HepG2 (cell line): ENCODE results near the gene CHSY3. TPM values are rescaled to one million over a fixed set of nuclear protein-coding genes. Genes with fewer than 3 reads are reported as not detected.

Experiments
- ATAC-seq: fragments of 200-7000 bp; cut with Tn5 transposase; 3 replicates; pipeline ENCODE4 v1.9.1; 2020; ENCODE audit warnings: mild to moderate bottlenecking, moderate library complexity
- BruUV-seq: library from RNA; stranded (reverse); fragments of 400-500 nt; replicated peaks from 2 replicates; lab custom pipeline; 2021; lab: Mats Ljungman, UMichigan
- CTCF ChIA-PET: fragments of 300-600 bp; formaldehyde crosslinking; extraction: SDS; loops from one replicate; lab custom pipeline; 2021; ENCODE audit warnings: low total read pairs, inconsistent platforms, low intra/inter-chr PET ratio; lab: Yijun Ruan, JAX
- POLR2A ChIA-PET: fragments of 350-600 bp; sonication (Branson Sonifier 250); formaldehyde crosslinking; loops from one replicate; lab custom pipeline; 2020; ENCODE audit warnings: antibody characterized with exemption, inconsistent platforms; lab: Yijun Ruan, JAX
- DNase-seq: peaks from one replicate; pipeline ENCODE4 v3.0.0-alpha.2; 2015; ENCODE audit warnings: low spot score
- FAIRE-seq: peaks from 3 replicates; lab custom pipeline; 2011; peaks lifted over from hg19 to GRCh38; lab: Jason Lieb, UNC
- H2AFZ ChIP-seq: one replicate; pipeline ENCODE4 v1.6.1; 2011; ENCODE audit warnings: low read length, inconsistent platforms
- H3K27ac ChIP-seq: fragments of 300-600 bp; 3 replicates; pipeline ENCODE4 v1.8.0; 2011; ENCODE audit warnings: mixed run types, mild to moderate bottlenecking, mixed read lengths, low read length, inconsistent platforms; ENCODE audit not compliant: insufficient read depth; ENCODE audit errors: extremely low read length
- H3K27me3 ChIP-seq, 2 experiments: fragments of 200-600 bp in 1 of 2; 2 replicates in 1 of 2; 3 replicates in 1 of 2; pipeline versions ENCODE4 v1.6.0 to v1.8.0; 2011; ENCODE audit warnings: low read length in 2 of 2, mild to moderate bottlenecking in 2 of 2, moderate library complexity in 2 of 2, inconsistent platforms in 1 of 2; ENCODE audit not compliant: insufficient read depth in 2 of 2, control insufficient read depth in 1 of 2
- H3K36me3 ChIP-seq, 2 experiments: fragments of 200-600 bp in 1 of 2; replicated peaks in 1 of 2; 2 replicates in 1 of 2; 3 replicates in 1 of 2; pipeline versions ENCODE4 v1.5.1 to v1.8.0; 2011; ENCODE audit warnings: low read length in 2 of 2, inconsistent platforms in 1 of 2; ENCODE audit not compliant: insufficient read depth in 2 of 2, control insufficient read depth in 1 of 2
- H3K4me1 ChIP-seq: 2 replicates; pipeline ENCODE4 v1.5.1; 2012; ENCODE audit warnings: low read length, inconsistent platforms; ENCODE audit not compliant: insufficient read depth
- H3K4me2 ChIP-seq: 2 replicates; pipeline ENCODE4 v1.6.0; 2011; ENCODE audit warnings: low read depth, low read length, inconsistent platforms
- H3K4me3 ChIP-seq, 3 experiments: fragments of 200-600 bp in 1 of 3; sonication (generic), shearing (Covaris generic) in 1 of 3; replicated peaks in 1 of 3; 2 replicates each; pipeline ENCODE4 v1.5.1; 2011 to 2016; ENCODE audit warnings: low read length in 3 of 3, inconsistent platforms in 2 of 3, low read depth in 2 of 3, mild to moderate bottlenecking in 2 of 3, control low read depth in 1 of 3, mixed read lengths in 1 of 3; ENCODE audit not compliant: insufficient read depth in 1 of 3
- H3K79me2 ChIP-seq: one replicate; pipeline ENCODE4 v1.6.1; 2011; ENCODE audit warnings: low read length, inconsistent platforms; ENCODE audit not compliant: insufficient read depth
- H3K9ac ChIP-seq: 2 replicates; pipeline ENCODE4 v1.6.0; 2011; ENCODE audit warnings: mild to moderate bottlenecking, low read depth, low read length, inconsistent platforms; ENCODE audit not compliant: insufficient read depth
- H3K9me3 ChIP-seq: 2 replicates; pipeline ENCODE4 v1.5.1; 2012; ENCODE audit warnings: mild to moderate bottlenecking, low read length
- H4K20me1 ChIP-seq: 2 replicates; pipeline ENCODE4 v1.6.0; 2011; ENCODE audit warnings: inconsistent platforms, mild to moderate bottlenecking, low read length, moderate library complexity; ENCODE audit not compliant: insufficient read depth
- ARID2 ChIP-seq: sonication (generic); formaldehyde crosslinking; IDR thresholded peaks from 2 replicates; pipeline ENCODE4 v1.8.1; 2022; ENCODE audit warnings: mild to moderate bottlenecking, missing genetic modification reagents, borderline replicate concordance
- CBX2 ChIP-seq, 2 experiments: fragments of 200-600 bp in 1 of 2; sonication (generic); formaldehyde crosslinking in 1 of 2; IDR thresholded peaks; 2 replicates each; pipeline versions ENCODE4 v1.7.0 to v1.8.1; 2018 to 2022; ENCODE audit warnings: low read depth in 2 of 2, low read length in 1 of 2, mild to moderate bottlenecking in 1 of 2, missing genetic modification reagents in 1 of 2
- DMAP1 ChIP-seq: IDR thresholded peaks from 2 replicates; pipeline ENCODE4 v1.6.1; 2016
- ELF1 ChIP-seq: sonication (generic); formaldehyde crosslinking; IDR thresholded peaks from 2 replicates; pipeline ENCODE4 v1.4.0; 2020; ENCODE audit warnings: missing genetic modification reagents
- FOXA1 ChIP-seq, 2 experiments: fragments of 450-650 bp in 1 of 2; sonication (generic) in 1 of 2; formaldehyde crosslinking in 1 of 2; IDR thresholded peaks; 2 replicates each; pipeline versions ENCODE4 v1.4.0 to v1.6.1; 2016 to 2020; ENCODE audit warnings: missing genetic modification reagents in 1 of 2
- FOXO1 ChIP-seq: sonication (generic); formaldehyde crosslinking; IDR thresholded peaks from 2 replicates; pipeline ENCODE4 v1.4.0; 2020; ENCODE audit warnings: missing genetic modification reagents
- GTF3A ChIP-seq: sonication (generic); formaldehyde crosslinking; conservative IDR thresholded peaks from 2 replicates; pipeline ENCODE4 v1.4.0; 2020; ENCODE audit warnings: mild to moderate bottlenecking, missing genetic modification reagents
- JUNB ChIP-seq: sonication (generic); formaldehyde crosslinking; IDR thresholded peaks from 2 replicates; pipeline ENCODE4 v1.8.0; 2022; ENCODE audit warnings: missing genetic modification reagents, mild to moderate bottlenecking, borderline replicate concordance
- KDM5A ChIP-seq: fragments of 200-600 bp; sonication (generic); IDR thresholded peaks from 2 replicates; pipeline ENCODE4 v1.7.0; 2018; ENCODE audit warnings: antibody characterized with exemption, mild to moderate bottlenecking, low read length, borderline replicate concordance
- KDM5B ChIP-seq: sonication (generic); formaldehyde crosslinking; IDR thresholded peaks from 2 replicates; pipeline ENCODE4 v1.4.0; 2020; ENCODE audit warnings: missing genetic modification reagents, mild to moderate bottlenecking, borderline replicate concordance
- PBX3 ChIP-seq: sonication (generic); formaldehyde crosslinking; IDR thresholded peaks from 2 replicates; pipeline ENCODE4 v1.8.1; 2023; ENCODE audit warnings: missing genetic modification reagents, inconsistent platforms, borderline replicate concordance
- RXRB ChIP-seq: IDR thresholded peaks from 2 replicates; pipeline ENCODE4 v1.6.1; 2016; ENCODE audit warnings: borderline replicate concordance, missing genetic modification reagents, missing compliant biosample characterization
- SIN3A ChIP-seq: IDR thresholded peaks from 2 replicates; pipeline ENCODE4 v1.6.1; 2011; ENCODE audit warnings: low read depth, mild to moderate bottlenecking, control low read depth, low read length, borderline replicate concordance
- ZFP62 ChIP-seq: sonication (generic); formaldehyde crosslinking; IDR thresholded peaks from 2 replicates; pipeline ENCODE4 v1.4.0; 2020; ENCODE audit warnings: missing genetic modification reagents
- ZNF329 ChIP-seq: sonication (generic); formaldehyde crosslinking; IDR thresholded peaks from 2 replicates; pipeline ENCODE4 v1.9.0; 2021; ENCODE audit warnings: low read depth, mild to moderate bottlenecking, missing genetic modification reagents
- ZNF547 ChIP-seq: sonication (generic); formaldehyde crosslinking; IDR thresholded peaks from 2 replicates; pipeline ENCODE4 v1.5.1; 2020; ENCODE audit warnings: mild to moderate bottlenecking, missing genetic modification reagents
- ZNF775 ChIP-seq: sonication (generic); formaldehyde crosslinking; IDR thresholded peaks from 2 replicates; pipeline ENCODE4 v1.4.0; 2020; ENCODE audit warnings: missing genetic modification reagents, mild to moderate bottlenecking, moderate library complexity, borderline replicate concordance
- ZNF850 ChIP-seq: sonication (generic); formaldehyde crosslinking; conservative IDR thresholded peaks from 2 replicates; pipeline ENCODE4 v1.9.0; 2021; ENCODE audit warnings: mild to moderate bottlenecking, missing genetic modification reagents
- WGBS: methylation state at CpG from one replicate; pipeline ENCODE4 v1.1.6; 2017; ENCODE audit warnings: low lambda C conversion rate; 5-methylcytosine and 5-hydroxymethylcytosine counted together
- in situ Hi-C: cut with HindIII; loops from 2 replicates; pipeline ENCODE4 v1.10.0; 2017; ENCODE audit warnings: low pct_unique_long_range_greater_than_20kb; ENCODE audit not compliant: extremely low pct_ligation_motif_present
- intact Hi-C: fragments of 100-400 bp; cut with micrococcal nuclease; formaldehyde crosslinking; loops from one replicate; pipeline ENCODE4 v1.10.0; 2022; ENCODE audit not compliant: unreplicated experiment
- polyA plus RNA-seq, 8 experiments: library from polyadenylated mRNA; depleted of rRNA in 3 of 8; stranded (reverse) in 7 of 8; unstranded in 1 of 8; fragments of >200 nt; fragmentation: Illumina TruSeq in 4 of 8; extraction: Trizol in 4 of 8; gene quantifications; 2 replicates each; pipeline versions ENCODE4 v1.2.1 to v1.2.3, GENCODE V29; 2011 to 2016; ENCODE audit warnings: low read depth in 4 of 8, missing spikeins in 1 of 8, mixed read lengths in 1 of 8; ENCODE audit not compliant: insufficient read depth in 1 of 8
- total RNA-seq, 5 experiments: library from RNA; depleted of rRNA; stranded (reverse); fragments of >200 nt; fragmentation: Illumina TruSeq; extraction: Trizol; gene quantifications; 2 replicates each; pipeline ENCODE4 v1.2.3, GENCODE V29; 2016; ENCODE audit warnings: low read depth in 1 of 5

CHSY3 gene
- total and polyA plus RNA-seq, 2 of the 13 experiments (the other 11 are each of a cell fraction or from before 2014, with no cell fraction given), result 0.26 to 4.1 TPM

DNA sequence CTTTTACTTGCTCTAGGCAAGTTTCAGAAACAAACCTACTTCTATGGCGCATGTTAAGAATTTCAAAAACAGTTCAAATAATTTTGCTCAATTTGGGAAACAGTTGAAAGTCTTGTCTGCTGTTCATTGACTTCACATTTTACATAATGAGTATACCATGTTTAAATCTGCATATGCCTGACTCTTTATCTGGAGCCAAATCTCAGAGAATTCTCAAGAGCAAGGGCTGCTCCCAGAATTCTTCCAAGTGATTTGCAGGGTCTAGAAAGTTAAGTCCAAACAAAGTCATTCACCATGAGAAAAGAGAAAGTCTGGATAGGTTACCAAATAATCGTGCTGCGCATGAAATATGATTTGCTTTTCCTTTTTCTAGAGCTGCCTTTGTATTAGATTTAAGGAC lies 160.2 kb downstream of the CHSY3 start:
- ChIA-PET POLR2A (no interaction called here), CTCF (no interaction called here)
- Histone ChIP-seq H3K27me3 (no peaks in the 10 kb centered on the region), H3K36me3 (no peaks in the 10 kb centered on the region), H3K27ac (no peak overlapping the region), H3K4me1 (no peaks in the 10 kb centered on the region), H4K20me1 (no peaks in the 10 kb centered on the region), H3K9ac (no peak overlapping the region), H3K9me3 (0 out of 2 replicates have a peak, but pooled peaks cover 5% of the 10 kb centered on the region), H3K4me3 (no peak overlapping the region), H2AFZ (no peak overlapping the region), H3K79me2 (no peaks in the 10 kb centered on the region), H3K4me2 (no peak overlapping the region)
- FAIRE-seq, result no peak
- DNase-seq, result no peak
- ATAC-seq, result no peak
- intact Hi-C loops (no loop called here), in situ Hi-C loops (no loop called here)
- no TSS peak for BruUV-seq
- TF ChIP-seq KDM5B (no peak), GTF3A (CRISPR knock-in tag) (no peak), SIN3A (no peak), CBX2 (IDR thresholded peaks at IDR 0.05; ENCODE audit: low read depth, low read length) (no peak), CBX2 (CRISPR knock-in tag; IDR thresholded peaks at IDR 0.05; ENCODE audit: low read depth) (no peak), ARID2 (no peak), FOXA1 (IDR thresholded peaks at IDR 0.05) (no peak), FOXA1 (CRISPR knock-in tag; IDR thresholded peaks at IDR 0.05) (no peak), RXRB (CRISPR knock-in tag) (no peak), ZNF547 (CRISPR knock-in tag) (no peak), ZNF850 (CRISPR knock-in tag) (no peak), ELF1 (CRISPR knock-in tag) (no peak)
- 75% methylated on average over 3 of the region's 3 CpGs for WGBS

GRCh38 chr5:130065617-130066016 lies 161.4 kb downstream of the CHSY3 start:
- Histone ChIP-seq H2AFZ (no peak overlapping the region), H3K27ac (no peak overlapping the region), H3K27me3 (no peaks in the 10 kb centered on the region), H4K20me1 (no peaks in the 10 kb centered on the region), H3K4me1 (no peaks in the 10 kb centered on the region), H3K79me2 (no peaks in the 10 kb centered on the region), H3K9me3 (no peaks in the 10 kb centered on the region), H3K9ac (no peak overlapping the region), H3K36me3 (no peaks in the 10 kb centered on the region), H3K4me3 (no peak overlapping the region), H3K4me2 (no peak overlapping the region)
- no peak for FAIRE-seq
- 8% methylated on average over 2 of the region's 2 CpGs for WGBS
- ChIA-PET POLR2A (no interaction called here), CTCF (no interaction called here)
- no peak for ATAC-seq
- in situ Hi-C loops (no loop called here), intact Hi-C loops (no loop called here)
- no peak for DNase-seq
- TF ChIP-seq ZFP62 (no peak), ZNF775 (CRISPR knock-in tag) (no peak), DMAP1 (no peak), JUNB (CRISPR knock-in tag) (no peak), ZNF329 (CRISPR knock-in tag) (no peak), FOXO1 (no peak), PBX3 (CRISPR knock-in tag) (no peak), KDM5A (no peak)
- no TSS peak for BruUV-seq
